Stimulated activated CD8-positive, alpha-beta memory T cell treated with anti-CD3 and anti-CD28 coated beads, Interleukin-12 subunit alpha, Interleukin-12 subunit beta, amount 100 ng/mL, for 24 hours (primary cell): ENCODE results near the gene ZNF45.
A peak's percentile ranks its signal among the peaks of the same experiment; 100 is the strongest.
"Not testable (repeated sequence)": the region's sequence is repeated elsewhere in the genome, so short reads cannot be mapped to it uniquely, and the experiment has no call there.

Source experiments
- DNase-seq: peaks from one replicate; pipeline ENCODE4 v3.0.0-alpha.2; 2020; ENCODE audit errors: extremely low read depth

ZNF45 gene

DNA sequence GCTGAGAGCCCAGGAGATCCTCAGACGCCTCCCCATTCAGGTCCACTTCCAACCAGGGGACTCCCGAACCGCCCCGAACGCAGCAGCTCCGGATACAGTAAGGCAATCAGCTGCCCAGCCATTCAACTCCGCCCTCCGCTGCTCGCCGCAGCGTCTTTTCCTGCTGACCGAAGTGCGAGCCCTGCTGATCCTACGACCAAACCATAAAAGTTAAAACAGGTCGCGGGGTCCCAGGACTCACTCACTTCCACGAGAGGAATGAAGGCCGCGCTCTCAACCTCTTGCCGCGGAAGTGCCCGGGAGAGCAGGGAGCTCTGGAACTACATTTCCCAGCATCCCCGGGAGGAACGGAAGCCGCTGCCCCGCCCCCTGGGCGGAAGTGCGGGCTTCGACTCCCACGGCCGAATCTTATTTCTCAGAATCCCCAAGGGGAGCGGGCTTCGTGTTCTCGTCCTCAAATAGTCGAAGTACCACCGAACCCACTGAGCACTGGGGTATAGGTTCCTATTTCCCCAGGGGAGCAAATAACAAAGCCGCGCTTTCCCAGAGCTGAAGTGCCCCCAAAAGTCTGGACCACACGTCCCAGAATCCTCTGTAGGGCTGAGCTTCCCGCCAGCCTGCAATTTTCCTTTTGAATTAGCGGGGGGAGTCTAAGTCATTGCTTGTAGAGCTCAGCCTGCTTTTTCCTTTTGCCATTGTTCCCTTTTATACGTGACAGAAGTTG lies at the start of gene ZNF45:
Gene ZNF45 (minus strand): TSS at position 298 of the 724 bp plus-strand sequence. CDS start 13,097 bp downstream, outside the sequence.
- peak; percentile 72 for DNase-seq

- no peak for DNase-seq
Observed at GRCh38 chr19:43984687-43985000, 49.6 kb upstream of the ZNF45 start.

- peak; percentile 39 for DNase-seq
Observed at GRCh38 chr19:43983912-43984686, 49.0 kb upstream of the ZNF45 start, which contains the start of gene ZNF155. ZNF155 (plus strand) TSS chr19:43984188; CDS start chr19:43988544, 4,356 bp downstream.

- no peak for DNase-seq
Observed at GRCh38 chr19:43983544-43983911, 48.4 kb upstream of the ZNF45 start.

GRCh38 chr19:43976732-43977131 lies 41.6 kb upstream of the ZNF45 start:
- no peak for DNase-seq

DNA sequence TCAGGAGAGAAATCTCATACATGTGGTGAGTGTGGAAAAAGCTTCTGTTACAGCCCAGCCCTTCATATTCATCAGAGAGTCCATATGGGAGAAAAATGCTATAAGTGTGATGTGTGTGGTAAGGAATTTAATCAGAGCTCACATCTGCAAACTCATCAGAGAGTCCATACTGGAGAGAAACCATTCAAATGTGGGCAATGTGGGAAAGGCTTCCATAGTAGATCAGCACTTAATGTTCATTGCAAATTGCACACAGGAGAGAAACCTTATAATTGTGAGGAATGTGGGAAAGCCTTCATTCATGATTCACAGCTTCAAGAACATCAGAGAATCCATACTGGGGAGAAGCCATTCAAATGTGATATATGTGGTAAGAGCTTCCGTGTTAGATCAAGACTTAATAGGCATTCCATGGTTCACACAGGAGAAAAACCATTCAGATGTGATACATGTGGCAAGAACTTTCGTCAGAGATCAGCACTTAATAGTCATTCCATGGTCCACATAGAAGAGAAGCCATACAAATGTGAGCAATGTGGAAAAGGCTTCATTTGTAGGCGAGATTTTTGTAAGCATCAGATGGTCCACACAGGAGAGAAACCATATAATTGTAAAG lies 31.1 kb upstream of the ZNF45 start:
- no peak for DNase-seq

GRCh38 chr19:43960411-43960810 lies 25.3 kb upstream of the ZNF45 start:
- DNase-seq: no peak

- DNase-seq: no peak
Observed at GRCh38 chr19:43957891-43958290, 22.8 kb upstream of the ZNF45 start.

DNA sequence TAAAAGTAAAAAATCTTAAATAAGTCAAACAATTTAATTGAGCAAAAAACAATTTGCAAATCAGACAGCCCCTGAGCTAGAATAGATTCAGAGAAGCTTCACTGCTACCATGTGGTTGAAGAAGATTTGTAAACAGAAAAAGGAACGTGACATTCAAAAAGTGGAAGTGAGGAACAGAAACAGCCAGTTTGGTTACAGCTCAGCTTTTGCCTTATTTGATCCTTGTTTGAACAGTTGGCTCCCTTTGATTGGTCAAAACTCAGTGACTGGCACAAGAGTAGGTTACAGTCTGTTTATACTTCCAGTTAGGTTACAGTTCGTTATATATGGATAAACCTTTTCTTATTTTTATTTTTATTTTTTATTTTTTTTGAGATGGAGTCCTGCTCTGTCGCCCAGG lies 21.7 kb upstream of the ZNF45 start:
- DNase-seq: no peak

DNA sequence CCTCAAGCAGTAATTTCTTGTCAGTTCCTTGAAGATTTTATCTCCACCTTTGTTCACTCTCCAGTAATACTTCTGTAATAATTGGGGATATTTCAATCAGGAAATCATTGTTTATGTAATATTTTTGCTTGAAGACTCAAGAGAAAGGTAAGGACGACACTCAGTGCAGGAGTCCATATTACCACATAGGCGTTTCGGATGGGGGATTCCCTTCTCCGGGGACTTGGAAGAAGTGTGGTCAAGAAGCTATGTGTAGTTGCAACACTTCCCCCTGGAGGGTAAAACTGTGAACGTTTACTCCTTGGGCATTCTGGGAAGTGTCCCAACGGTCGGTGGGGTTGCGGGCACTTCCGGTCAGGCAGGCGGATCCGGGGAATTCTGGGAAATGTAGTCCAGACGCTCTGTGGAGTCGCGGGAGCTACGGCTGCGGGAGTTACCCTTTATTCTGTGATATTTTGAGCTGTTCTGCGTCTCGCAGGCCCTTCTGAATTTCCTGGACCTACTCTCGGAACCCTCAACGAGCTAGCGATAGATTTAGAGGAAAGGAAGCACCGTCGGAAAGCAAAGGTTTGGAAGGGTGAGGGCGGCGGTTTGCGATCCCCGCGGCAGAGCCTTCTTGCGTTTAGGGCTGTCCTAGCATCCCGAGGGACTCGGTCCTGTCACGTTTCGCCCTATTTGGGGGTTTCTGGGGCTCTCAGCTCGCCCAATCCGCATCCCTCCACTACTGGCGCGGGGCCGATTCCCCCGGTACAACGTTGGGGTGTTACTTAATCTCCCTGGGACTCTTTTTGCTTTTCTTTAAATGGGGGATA lies 16.0 kb upstream of the ZNF45 start, which contains the start of gene ZNF221:
Gene ZNF221 (plus strand): TSS at position 395 of the 812 bp plus-strand sequence. CDS start 11,499 bp downstream, outside the sequence.
- peak; percentile 25 for DNase-seq

DNA sequence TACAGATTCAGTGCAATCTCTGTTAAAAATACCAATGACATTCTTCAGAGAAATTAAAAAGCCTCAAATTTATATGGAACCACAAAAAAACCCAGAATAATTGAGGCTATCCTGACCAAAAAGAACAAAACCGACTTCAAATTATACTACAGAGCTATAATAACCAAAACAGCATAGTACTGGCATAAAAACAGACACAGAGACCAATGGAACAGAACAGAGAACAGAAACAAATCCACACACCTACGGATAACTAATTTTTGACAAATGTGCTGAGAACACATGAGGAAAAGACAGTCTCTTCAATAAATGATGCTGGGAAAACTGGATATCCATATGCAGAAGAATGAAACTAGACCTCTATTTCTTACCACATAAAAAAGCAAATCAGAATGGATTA lies 14.7 kb upstream of the ZNF45 start:
- not testable (repeated sequence) for DNase-seq

DNA sequence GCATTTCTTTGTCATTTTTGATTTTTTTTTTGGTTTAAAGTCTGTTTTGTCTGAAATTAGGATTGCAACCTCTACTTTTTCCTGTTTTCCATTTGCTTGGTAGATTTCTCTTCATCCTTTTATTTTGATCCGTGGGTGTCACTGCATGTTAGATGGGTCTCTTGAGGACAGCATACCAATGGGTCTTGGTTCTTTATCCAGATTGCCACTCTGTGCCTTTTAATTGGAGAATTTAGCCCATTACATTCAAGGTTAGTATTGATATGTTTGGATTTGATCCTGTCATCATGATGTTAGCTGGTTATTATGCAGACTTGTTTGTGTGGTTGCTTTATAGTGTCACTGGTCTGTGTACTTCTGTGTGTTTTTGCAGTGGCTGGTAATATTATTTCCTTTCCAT lies 12.3 kb upstream of the ZNF45 start:
- DNase-seq: not testable (repeated sequence)

DNA sequence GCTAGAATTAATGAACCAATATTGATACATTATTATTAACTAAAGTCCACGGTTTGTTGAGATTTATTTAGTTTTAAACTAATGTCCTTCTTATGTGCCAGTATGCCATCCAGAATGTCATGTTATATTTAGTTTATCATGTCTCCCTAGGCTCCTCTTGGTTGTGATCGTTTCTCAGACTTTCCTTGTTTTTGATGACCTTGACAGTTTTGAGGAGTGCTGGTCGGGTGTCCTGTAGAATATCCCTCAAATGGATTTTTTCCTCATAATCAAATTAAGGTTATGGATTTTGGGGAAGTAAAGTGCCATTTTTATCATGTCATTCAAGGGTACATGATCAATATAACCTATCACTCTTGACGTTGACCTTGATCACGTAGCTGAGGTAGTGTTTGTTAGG lies 6.1 kb upstream of the ZNF45 start:
- DNase-seq: no peak

DNA sequence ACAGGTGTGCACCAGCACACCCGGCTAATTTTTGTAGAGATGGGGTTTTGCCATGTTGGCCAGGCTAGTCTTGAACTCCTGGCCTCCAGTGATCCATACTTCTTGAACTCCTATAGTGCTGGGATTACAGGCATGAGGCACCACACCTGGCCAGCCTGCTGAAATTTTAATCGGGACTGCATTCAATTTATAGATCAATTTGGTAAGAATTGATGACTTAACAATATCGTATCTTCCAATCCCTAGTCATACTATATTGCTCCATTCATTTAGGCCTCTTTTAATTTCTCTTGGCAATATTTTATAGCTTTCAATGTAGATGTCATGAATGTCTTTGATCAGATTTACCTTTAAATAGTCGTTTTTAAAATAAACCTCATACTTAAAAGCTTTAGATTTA lies 5.6 kb upstream of the ZNF45 start:
- DNase-seq: no peak

DNA sequence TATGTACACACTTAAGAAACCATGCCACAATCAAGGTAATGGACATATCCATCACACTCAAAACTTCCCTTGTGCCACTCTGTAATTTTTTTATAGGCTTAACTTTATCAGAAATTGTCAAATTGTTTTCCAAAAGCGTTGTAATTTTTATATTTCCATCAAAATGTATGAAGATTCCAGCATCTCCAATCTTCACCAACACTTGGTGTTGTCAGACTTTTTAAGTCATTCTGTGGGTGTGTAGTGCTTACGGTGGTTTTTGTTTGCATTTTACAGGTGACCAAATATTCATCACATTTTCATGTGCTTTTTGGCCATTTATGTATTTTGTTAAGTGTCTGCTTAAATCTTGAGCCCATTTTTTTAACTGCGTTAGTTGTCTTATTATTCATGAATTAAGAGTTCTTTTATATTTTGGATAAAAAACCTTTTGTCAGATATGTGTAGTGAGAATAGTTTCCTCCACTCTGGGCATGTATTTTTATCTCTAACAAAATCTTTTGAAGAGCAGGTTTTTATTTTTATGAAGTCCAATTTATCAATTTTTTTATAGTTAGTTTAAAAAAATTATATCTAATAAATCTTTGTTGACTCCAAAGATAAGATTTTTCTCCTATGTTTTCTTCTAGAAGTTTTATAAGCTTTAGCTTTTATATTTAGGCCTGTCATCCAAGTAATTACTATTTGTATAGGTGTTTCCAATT lies 4.6 kb upstream of the ZNF45 start:
- DNase-seq: no peak

GRCh38 chr19:43936188-43936587 lies 1.1 kb upstream of the ZNF45 start:
- no peak for DNase-seq

GRCh38 chr19:43934055-43934984 lies 762 bp downstream of the ZNF45 start:
- no peak for DNase-seq

DNA sequence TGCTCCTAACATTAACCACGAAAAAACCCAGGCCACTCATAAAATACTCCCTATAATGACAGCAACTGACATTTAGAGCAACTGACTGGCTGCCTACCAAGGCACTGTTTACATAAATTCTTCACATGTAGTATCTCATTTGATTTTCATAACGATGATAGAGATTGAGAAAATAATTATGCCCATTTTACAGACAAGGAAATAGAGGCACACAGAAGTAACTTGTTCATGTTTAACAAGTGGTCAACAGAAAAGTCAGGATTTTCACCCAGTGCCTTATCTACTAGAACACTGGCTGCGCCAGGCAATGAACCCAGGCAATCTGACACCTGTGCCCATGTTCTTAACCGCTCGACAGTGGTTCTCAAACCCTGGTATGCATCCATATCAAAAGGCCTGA lies 6.3 kb downstream of the ZNF45 start:
- no peak for DNase-seq

DNA sequence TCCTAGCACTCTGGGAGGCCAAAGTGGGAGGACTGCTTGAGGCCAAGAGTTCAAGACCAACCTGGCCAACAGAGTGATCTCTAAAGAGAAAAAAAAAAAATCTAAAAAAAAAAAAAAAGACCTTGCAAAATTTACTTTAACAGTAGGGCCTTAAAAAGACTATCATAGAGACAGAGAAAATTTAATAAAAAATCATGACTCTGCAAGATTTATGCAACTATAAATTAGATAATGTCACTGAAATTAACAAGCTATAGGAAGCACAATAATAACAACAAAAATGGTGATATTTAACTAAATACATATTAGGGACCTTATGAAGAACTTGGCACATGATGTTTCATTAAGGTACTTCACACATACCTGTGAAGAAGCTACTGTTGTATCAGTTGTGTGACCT lies 11.2 kb downstream of the ZNF45 start:
- no peak for DNase-seq

DNA sequence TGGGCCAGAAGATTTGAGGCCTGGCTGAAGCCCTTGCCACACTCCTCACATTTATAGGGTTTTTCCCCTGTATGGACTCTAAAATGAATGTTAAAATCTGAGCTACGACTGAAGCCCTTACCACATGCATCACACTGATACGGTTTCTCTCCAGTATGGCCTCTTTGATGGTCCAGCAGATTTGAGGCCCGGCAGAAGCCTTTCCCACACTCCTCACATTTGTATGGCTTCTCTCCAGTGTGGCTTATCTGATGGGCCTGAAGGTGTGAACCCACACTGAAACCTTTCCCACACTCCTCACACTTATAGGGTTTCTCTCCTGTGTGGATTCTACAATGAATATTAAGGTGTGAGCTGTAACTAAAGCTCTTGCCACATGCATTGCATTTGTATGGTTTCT lies 21.0 kb downstream of the ZNF45 start:
- DNase-seq: no peak
